Testis (tissue), 2 donors: ENCODE data around the gene DNMT3L.
"Not testable (repeated sequence)": the region's sequence is repeated elsewhere in the genome, so short reads cannot be mapped to it uniquely, and the experiment has no call there.

Experiments
- CTCF ChIP-seq, 3 experiments: fragments of 450-650 bp in 2 of 3; fragments of 200-600 bp in 1 of 3; sonication (generic) in 1 of 3; IDR thresholded peaks; one replicate each; pipeline ENCODE4 v1.5.1; 2016 to 2019; ENCODE audit warnings: antibody characterized with exemption in 3 of 3, mild to moderate bottlenecking in 2 of 3, moderate library complexity in 1 of 3
- POLR2A ChIP-seq: fragments of 450-650 bp; IDR thresholded peaks from one replicate; pipeline ENCODE4 v1.6.1; 2017; ENCODE audit warnings: antibody characterized with exemption, mild to moderate bottlenecking, moderate library complexity

DNA sequence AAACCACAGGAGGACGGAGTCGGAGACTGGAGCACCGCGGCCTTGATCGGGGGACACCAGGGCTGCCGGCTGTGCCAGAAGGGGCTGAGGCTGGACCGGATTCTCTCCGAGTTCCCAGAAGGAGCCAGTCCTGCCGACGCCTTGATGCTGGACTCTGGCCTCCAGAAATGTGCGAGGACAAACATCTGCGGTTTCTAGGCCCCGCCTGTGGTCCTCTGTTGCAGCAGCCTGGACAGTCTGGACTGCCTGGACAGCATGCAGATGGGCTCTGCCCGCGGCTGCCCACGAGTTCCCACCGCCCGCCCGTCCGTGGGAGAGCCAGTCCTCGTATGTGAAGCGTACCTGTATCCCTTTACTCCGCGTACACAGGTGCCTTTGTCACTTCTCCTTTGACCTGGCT is 55.5 kb downstream of the DNMT3L start:
- not testable (repeated sequence) for TF ChIP-seq CTCF (IDR thresholded peaks at IDR 0.05); POLR2A
